Astrocyte of the cerebellum (primary cell): ENCODE measurements around the gene DEPP1.
A peak's percentile ranks its signal among the peaks of the same experiment; 100 is the strongest.

Experiments
- DNase-seq: peaks from one replicate; pipeline ENCODE4 v3.0.0-alpha.2; 2011; ENCODE audit warnings: low read depth
- H3K4me3 ChIP-seq: 2 replicates; pipeline ENCODE4 v1.5.1; 2011; ENCODE audit warnings: mild to moderate bottlenecking, low read depth, low read length, moderate library complexity
- in situ Hi-C: cut with HindIII; loops from 2 replicates; pipeline ENCODE4 v1.10.0; 2017; ENCODE audit warnings: low sequenced_read_pairs
- TF ChIP-seq, protein P1 (sequence below): IDR thresholded peaks from 2 replicates; pipeline ENCODE4 v1.5.1; 2012; ENCODE audit warnings: low read length, low read depth, moderate library complexity, mild to moderate bottlenecking; ENCODE audit errors: missing control alignments

Gene DEPP1

DNA sequence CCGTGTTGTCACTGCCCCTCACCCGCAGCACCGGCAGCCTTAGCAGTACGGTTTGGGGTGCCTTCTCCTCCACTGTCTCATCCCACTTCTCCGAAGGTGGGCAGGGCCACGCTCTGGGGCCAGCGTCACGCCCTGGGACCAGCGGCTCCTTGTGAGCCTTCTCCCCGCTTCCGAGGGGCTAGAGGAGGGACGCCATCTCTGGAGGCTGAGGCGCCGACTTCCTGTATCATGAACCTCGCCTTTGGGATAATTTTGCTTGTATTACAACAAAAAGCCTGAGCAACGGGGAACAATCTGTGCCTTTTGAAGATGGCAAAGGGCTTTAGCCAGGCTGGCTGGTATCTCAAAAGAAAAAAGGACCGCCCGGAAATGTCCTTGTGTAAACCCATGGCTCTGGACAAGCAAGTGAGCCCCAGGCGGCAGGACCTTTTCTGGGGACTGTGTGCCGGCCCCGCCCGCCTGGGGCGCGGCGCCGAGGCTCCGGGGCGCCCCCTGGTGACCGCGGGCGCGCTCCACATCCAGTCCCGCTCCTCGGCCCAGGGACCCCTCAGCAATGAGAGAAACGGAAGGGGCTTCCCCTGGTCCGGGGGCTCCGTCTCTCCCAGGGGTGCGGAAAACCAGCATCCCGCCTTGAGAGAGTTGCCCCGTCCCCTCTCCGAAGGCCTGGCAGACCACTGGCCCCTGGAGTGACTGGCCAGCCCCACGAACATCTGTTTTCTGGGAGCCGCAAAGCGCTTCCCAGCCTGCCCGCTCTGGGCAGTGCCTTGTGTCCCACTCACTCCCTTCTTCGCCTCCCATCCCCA is 3.8 kb downstream of the DEPP1 start:
- no peak for DNase-seq
- TF ChIP-seq, protein P1, sequence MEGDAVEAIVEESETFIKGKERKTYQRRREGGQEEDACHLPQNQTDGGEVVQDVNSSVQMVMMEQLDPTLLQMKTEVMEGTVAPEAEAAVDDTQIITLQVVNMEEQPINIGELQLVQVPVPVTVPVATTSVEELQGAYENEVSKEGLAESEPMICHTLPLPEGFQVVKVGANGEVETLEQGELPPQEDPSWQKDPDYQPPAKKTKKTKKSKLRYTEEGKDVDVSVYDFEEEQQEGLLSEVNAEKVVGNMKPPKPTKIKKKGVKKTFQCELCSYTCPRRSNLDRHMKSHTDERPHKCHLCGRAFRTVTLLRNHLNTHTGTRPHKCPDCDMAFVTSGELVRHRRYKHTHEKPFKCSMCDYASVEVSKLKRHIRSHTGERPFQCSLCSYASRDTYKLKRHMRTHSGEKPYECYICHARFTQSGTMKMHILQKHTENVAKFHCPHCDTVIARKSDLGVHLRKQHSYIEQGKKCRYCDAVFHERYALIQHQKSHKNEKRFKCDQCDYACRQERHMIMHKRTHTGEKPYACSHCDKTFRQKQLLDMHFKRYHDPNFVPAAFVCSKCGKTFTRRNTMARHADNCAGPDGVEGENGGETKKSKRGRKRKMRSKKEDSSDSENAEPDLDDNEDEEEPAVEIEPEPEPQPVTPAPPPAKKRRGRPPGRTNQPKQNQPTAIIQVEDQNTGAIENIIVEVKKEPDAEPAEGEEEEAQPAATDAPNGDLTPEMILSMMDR, result peak; percentile 88
- peak overlapping the region; percentile 29 for H3K4me3 ChIP-seq
- in situ Hi-C loops, result no loop called here

DNA sequence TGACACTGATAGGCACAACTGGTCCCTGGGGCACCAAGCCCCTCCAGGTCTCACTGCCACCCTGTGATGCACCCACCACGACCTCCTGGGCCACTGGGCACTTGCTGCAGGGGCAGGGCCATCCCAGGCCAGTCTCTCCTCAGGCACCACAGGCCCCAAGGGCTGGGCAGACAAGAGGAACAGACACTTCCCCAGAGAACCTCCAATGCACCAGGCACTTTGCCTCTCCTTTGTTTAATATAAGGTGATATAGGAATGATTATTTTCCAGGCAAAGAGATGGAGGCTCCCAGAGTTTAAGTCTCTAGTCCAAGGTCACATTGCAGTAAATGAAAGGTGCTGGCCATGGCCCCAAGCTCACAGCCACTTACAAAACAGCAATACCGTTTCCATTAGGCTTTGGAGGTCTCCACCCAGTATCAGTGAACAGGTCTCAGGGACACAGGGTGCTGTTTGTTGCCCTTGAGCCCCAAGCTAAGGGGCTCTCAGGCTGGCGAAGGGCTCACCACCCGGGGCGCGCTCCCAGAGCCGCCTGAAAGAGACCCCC is 4.5 kb downstream of the DEPP1 start:
- in situ Hi-C loops, result no loop called here
- no peak for DNase-seq
- peak overlapping the region; percentile 29 for H3K4me3 ChIP-seq
- TF ChIP-seq, protein P1, result no peak

DNA sequence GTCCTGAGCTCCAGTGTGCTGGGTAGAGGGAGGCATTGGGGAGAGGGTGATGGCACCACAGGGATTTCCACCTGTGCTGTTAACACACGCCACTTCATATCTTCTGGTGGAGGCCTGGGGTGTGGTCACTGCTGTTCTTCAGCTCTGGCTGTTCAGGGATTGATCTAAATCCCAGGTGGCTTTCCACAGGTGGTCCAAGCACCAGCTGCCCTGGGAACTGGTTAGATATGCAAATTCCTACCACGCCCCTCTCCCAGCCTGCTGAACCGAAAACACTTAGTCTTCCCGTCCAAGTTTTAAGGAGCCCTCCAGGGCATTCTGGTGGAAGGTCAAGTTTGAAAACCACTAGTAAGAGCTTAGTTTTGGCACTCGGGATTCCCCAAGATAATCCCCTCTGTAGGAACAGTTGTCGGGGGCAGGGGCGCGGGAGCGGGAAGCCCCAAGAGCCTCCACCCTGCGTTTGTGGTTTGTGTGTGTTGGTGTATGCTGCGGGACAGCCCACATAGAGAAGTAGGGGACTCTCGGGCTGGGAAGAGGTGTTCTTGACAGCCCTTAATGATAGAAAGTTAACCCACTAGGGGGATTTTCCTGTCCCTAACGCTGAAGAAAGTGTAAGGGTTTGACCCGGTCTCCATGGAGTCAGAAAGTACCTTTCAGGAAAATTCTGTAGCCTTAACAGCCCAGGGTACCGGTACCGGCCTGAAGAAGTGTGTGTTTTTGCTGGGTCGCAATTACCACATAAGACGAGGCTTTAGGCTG is 5.1 kb downstream of the DEPP1 start:
- TF ChIP-seq, protein P1, result no peak
- DNase-seq, result no peak
- in situ Hi-C loops, result no loop called here
- H3K4me3 ChIP-seq, result no peak overlapping the region

DNA sequence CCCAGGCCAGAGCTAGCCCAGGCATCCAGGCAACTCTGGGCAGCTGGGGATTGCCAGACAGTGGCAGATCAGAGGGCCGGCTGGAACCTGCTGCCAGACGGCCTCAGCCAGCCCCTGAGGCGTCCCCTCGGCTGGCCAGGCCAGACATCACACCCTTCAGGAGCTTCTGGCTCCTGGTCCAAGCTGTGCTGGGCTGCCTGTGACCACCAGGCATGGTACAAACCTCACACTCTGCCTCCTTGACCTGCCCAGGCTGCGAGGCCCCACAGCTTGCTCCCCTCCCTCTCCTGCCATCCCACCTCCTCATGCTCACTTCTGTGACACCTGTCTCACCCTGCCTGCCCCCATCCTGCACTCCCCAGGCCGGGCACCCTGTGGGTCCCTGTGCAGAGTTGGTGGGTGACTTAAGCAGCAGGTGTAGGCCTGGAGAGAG is 5.7 kb downstream of the DEPP1 start:
- in situ Hi-C loops, result no loop called here
- H3K4me3 ChIP-seq, result no peak overlapping the region
- DNase-seq, result no peak
- TF ChIP-seq, protein P1, result no peak

DNA sequence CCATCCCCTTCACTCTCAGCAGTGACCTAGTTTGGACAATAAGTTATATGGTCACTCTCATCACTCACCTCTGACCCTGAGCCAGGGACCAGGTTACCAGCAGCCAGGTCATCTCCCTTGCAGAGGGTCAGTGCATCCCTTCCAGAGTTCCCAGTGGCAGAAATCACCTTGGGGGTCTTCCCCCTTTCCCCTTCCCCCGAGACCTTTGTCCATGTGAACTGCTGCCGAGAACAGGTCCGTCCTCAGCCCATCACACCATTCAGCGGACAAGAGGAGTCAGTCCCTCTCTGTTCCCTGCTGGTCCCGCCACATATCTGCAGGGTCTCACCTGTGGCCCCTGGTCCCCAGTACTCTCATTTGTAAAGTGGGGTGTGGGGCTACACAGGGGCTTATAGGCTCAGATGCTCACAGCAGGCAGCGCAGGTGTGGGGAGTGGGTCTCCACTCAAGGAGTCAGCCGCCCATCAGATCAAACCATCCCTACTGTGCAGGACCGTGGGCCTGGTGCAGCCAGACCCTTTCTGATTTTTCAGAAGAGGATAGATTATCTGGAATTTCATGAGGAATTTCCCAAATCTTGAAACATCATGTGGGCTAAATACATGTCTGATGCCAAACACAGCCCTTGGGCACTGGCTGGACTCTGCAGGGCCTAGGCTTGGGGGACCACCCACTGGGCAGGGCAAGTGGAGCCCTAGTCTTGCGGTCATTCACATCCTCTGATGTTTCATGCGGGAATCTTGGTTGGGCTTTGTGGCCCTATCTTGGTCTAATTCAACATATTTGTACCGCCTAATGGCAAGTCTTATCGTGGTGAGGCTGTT is 6.5 kb downstream of the DEPP1 start:
- no peak for DNase-seq
- TF ChIP-seq, protein P1, result no peak
- in situ Hi-C loops, result no loop called here
- no peak overlapping the region for H3K4me3 ChIP-seq

DNA sequence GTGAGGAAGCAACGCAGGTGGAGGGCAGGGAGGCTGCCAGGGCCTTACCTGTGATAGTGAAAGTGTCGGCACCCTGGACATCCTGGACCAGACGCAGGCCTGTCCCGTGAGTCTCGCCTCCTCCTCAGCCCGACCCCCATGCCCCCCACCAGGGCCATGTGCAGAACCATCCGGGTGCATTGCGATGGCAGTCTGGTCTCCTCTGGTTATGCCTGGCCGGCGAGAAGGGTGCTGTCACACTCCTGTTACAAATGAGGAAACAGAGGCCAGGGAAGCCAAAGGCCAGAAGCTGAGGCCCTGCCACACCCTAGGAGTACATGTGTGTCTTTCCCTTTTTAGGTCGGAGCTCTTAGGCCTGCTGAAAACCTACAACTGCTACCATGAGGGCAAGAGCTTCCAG is 7.2 kb downstream of the DEPP1 start:
- in situ Hi-C loops, result no loop called here
- TF ChIP-seq, protein P1, result no peak
- DNase-seq, result no peak
- no peak overlapping the region for H3K4me3 ChIP-seq
